Lower leg skin (tissue), 4 donors: ENCODE measurements around the gene CTIF. TPM values are rescaled to one million over a fixed set of nuclear protein-coding genes. Genes with fewer than 3 reads are reported as not detected.

ENCODE experiments used
- DNase-seq, 2 donors: peaks; one replicate each; pipeline ENCODE4 v3.0.0-alpha.2; 2019; ENCODE audit warnings: low spot score in 2 of 2
- H3K4me3 ChIP-seq: fragments of 200-600 bp; sonication (generic); 2 replicates; pipeline ENCODE4 v1.5.1; 2017; ENCODE audit warnings: mild to moderate bottlenecking, low read depth; ENCODE audit not compliant: poor library complexity, severe bottlenecking
- CTCF ChIP-seq, 3 donors: fragments of 450-650 bp; IDR thresholded peaks; one replicate each; pipeline ENCODE4 v1.5.1; 2016; ENCODE audit warnings: antibody characterized with exemption in 3 of 3, mild to moderate bottlenecking in 3 of 3, moderate library complexity in 2 of 3
- POLR2A ChIP-seq, 2 donors: fragments of 450-650 bp; IDR thresholded peaks; one replicate each; pipeline ENCODE4 v1.6.1; 2016 to 2017; ENCODE audit warnings: antibody characterized with exemption in 2 of 2, mild to moderate bottlenecking in 1 of 2, moderate library complexity in 1 of 2
- WGBS, 2 donors: methylation state at CpG; one replicate each; pipeline ENCODE4 v1.1.5; 2018; 5-methylcytosine and 5-hydroxymethylcytosine counted together
- intact Hi-C: fragments of 100-400 bp; cut with DNase I; formaldehyde crosslinking; loops from one replicate; pipeline ENCODE4 v1.15.0; 2023; ENCODE audit warnings: low total_unique reads
- total RNA-seq, 4 donors: library from RNA; depleted of rRNA; stranded (reverse); fragments of >200 nt; gene quantifications; one replicate each; pipeline ENCODE4 v1.1.0, GENCODE V29; 2016

Gene CTIF
- total RNA-seq, 4 donors from 2014 or later: 22.6 to 44.0 (median 30.2) TPM

DNA sequence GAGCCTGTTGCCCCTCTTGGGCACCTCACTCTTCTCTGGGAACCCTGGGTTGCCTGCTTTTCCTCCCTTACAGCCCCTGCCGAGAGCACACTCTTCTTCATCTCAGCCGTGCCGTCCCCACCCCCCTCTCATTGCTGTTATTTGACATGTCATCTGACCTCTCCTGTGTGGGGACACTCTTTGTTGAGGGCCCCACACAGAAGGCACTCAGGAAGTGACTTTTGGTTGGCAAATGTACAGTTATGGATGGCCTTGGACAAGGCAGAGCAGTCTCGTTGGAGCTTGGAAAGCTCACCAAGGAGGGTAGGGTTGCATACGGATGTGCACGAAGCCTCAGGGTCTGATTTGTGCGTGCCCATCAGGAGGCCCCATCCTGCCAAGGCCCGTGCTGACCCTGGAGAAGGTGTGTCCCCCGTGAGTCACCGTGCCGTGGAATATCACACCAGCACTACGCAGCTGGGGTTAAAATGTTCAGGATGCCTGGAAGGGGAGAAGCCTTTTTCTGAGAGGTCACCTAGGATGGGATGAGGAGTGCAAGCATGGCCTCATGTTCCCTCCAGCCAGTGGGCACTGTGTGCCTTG is 93.9 kb downstream of the CTIF start:
- intact Hi-C loops: no loop called here
- peak in 1 of 2 donors; percentile 42 for DNase-seq
- no peak for TF ChIP-seq POLR2A (IDR thresholded peaks at IDR 0.05)
- TF ChIP-seq CTCF (IDR thresholded peaks at IDR 0.05): no peak
- 90 to 92% methylated on average over 5 to 7 of the region's 12 CpGs for WGBS, 2 donors
- H3K4me3 ChIP-seq: no peak overlapping the region

DNA sequence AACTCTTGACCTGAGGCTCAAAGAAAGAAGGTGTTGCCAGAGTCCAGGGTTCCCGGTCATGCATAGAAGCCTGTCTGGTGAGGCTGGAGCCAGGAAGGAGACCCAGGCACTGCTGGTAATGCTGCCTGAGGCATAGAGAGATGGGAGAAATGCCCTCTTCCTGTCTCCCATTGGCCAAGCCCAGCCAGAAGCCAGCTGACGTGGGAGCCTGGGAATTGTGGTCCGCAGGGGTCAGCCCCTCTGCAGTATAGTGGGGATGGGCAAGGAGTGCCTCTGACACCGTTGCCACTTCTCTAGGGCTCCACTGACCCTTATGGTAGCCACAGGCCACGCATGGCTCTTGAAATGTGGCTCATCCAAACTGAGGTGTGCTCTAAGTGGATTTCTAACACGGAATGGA is 95.7 kb downstream of the CTIF start:
- H3K4me3 ChIP-seq: no peak overlapping the region
- DNase-seq: peak in 1 of 2 donors; percentile 68
- TF ChIP-seq CTCF (IDR thresholded peaks at IDR 0.05) (no peak), POLR2A (IDR thresholded peaks at IDR 0.05) (no peak)
- intact Hi-C loops: no loop called here
- WGBS, 2 donors: 90 to 91% methylated on average over 6 of the region's 6 CpGs

DNA sequence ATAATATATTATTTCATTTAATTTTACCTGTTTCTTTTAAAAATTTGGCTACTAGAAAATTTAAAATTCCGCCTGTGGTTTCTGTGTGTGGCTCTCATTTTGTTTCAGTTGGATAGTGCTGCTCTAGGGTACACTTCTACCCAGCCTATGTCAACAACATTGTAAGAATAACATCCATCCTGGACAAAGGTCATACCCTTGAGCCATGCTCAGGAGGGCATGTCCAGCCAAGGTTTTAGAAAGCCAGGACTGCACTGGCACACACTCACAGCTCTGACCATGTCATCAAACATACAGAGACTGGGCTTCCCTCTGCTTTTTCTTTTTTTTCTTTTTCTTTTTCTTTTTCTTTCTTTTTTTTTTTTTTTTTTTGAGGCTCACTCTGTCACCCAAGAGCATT is 96.1 kb downstream of the CTIF start:
- TF ChIP-seq POLR2A (IDR thresholded peaks at IDR 0.05): no peak
- TF ChIP-seq CTCF (IDR thresholded peaks at IDR 0.05): no peak
- peak in 1 of 2 donors; percentile 28 for DNase-seq
- intact Hi-C loops: no loop called here
- 94 to 100% methylated on average over 1 of the region's 1 CpG for WGBS, 2 donors
- H3K4me3 ChIP-seq: no peak overlapping the region

GRCh38 chr18:48635806-48636205 is 97.0 kb downstream of the CTIF start:
- intact Hi-C loops: no loop called here
- WGBS, 2 donors: 100% methylated on average over 2 of the region's 2 CpGs
- peak in 1 of 2 donors; percentile 70 for DNase-seq

GRCh38 chr18:48636436-48636835 is 97.6 kb downstream of the CTIF start:
- no peak for TF ChIP-seq POLR2A (IDR thresholded peaks at IDR 0.05)
- no peak for TF ChIP-seq CTCF (IDR thresholded peaks at IDR 0.05)
- WGBS, 2 donors: 93 to 99% methylated on average over 9 of the region's 9 CpGs
- DNase-seq: peak in 1 of 2 donors; percentile 61
- intact Hi-C loops: no loop called here
- no peak overlapping the region for H3K4me3 ChIP-seq

More at GRCh38 chr18:48635806-48636205, 97.0 kb downstream of the CTIF start:
- no peak overlapping the region for H3K4me3 ChIP-seq
- TF ChIP-seq CTCF (IDR thresholded peaks at IDR 0.05) (no peak), POLR2A (IDR thresholded peaks at IDR 0.05) (no peak)
